Type B pancreatic cell (in vitro differentiated cells): Measurements from ENCODE around the gene CCL4L2. TPM values are rescaled to one million over a fixed set of nuclear protein-coding genes. Genes with fewer than 3 reads are reported as not detected.
"Not testable (repeated sequence)": the region's sequence is repeated elsewhere in the genome, so short reads cannot be mapped to it uniquely, and the experiment has no call there.

ENCODE experiments used
- DNase-seq: peaks from one replicate; pipeline ENCODE4 v3.0.0; 2021; ENCODE audit warnings: mixed read lengths; ENCODE audit not compliant: unreplicated experiment; ENCODE audit errors: extremely low spot score
- H3K27ac Mint-ChIP-seq: 2 replicates; pipeline ENCODE4 v1.8.0; 2021; ENCODE audit warnings: mild to moderate bottlenecking, mixed read lengths
- H3K27me3 Mint-ChIP-seq: 2 replicates; pipeline ENCODE4 v1.8.0; 2021; ENCODE audit warnings: mixed read lengths
- H3K36me3 Mint-ChIP-seq: 2 replicates; pipeline ENCODE4 v1.8.0; 2021; ENCODE audit warnings: mixed read lengths
- H3K4me1 Mint-ChIP-seq: one replicate; pipeline ENCODE4 v1.8.0; 2021; ENCODE audit warnings: mixed read lengths; ENCODE audit not compliant: unreplicated experiment
- H3K4me3 Mint-ChIP-seq: 2 replicates; pipeline ENCODE4 v1.8.0; 2021; ENCODE audit warnings: mild to moderate bottlenecking, mixed read lengths
- H3K9me3 Mint-ChIP-seq: 2 replicates; pipeline ENCODE4 v1.8.0; 2021; ENCODE audit warnings: mixed read lengths
- CTCF ChIP-seq: fragments of 200-600 bp; sonication (generic); conservative IDR thresholded peaks from 2 replicates; pipeline ENCODE4 v1.5.0; 2021; ENCODE audit warnings: antibody characterized with exemption, mild to moderate bottlenecking
- total RNA-seq: library from RNA; stranded (reverse); gene quantifications from 2 replicates; pipeline ENCODE4 v1.2.1, GENCODE V29; 2021; ENCODE audit warnings: low replicate concordance

CCL4L2 gene
- total RNA-seq, 1 donor from 2014 or later: not detected

DNA sequence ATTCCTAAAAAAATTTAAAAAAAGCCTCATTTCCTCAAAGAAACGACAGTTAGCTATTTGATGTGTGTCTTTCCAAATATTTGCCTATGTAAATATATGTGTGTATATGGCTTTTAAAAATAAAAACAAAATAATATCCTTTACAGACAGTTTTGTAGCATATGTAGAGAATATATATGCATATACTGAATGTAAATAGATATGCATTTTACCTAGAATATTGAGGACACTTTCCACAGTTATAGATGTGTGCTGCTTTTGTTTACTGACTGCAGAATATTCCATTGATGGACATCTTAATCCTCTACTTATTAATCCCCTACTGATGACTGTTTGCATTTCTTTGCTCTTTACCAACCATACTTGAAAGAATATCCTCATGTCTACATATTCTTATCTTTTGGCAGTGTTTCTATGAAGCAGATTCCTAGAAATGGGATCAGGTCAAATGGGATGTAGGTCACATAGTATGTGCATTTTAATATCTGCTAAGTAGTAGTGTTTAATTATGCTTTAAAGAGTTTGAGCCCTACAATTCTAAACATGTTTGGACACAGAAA, 17.6 kb upstream of the CCL4L2 start:
- Mint-ChIP-seq H3K4me1 (peaks cover 10% of the 10 kb centered on the region), H3K9me3 (no peaks in the 10 kb centered on the region), H3K27ac (no peak overlapping the region), H3K36me3 (no peaks in the 10 kb centered on the region), H3K4me3 (no peak overlapping the region), H3K27me3 (peaks cover 33% of the 10 kb centered on the region)
- TF ChIP-seq CTCF: no peak
- no peak for DNase-seq

- not testable (repeated sequence) for H3K36me3 Mint-ChIP-seq, H3K27ac Mint-ChIP-seq, H3K4me3 Mint-ChIP-seq, DNase-seq, H3K9me3 Mint-ChIP-seq
- Mint-ChIP-seq H3K4me1 (peaks cover 10% of the 10 kb centered on the region), H3K27me3 (peaks cover 31% of the 10 kb centered on the region)
Observed at GRCh38 chr17:36194147-36194831, 16.6 kb upstream of the CCL4L2 start.

- H3K27ac Mint-ChIP-seq, H3K36me3 Mint-ChIP-seq, H3K4me3 Mint-ChIP-seq, H3K9me3 Mint-ChIP-seq: not testable (repeated sequence)
- peak; percentile 65 for DNase-seq
- Mint-ChIP-seq H3K4me1 (peaks cover 10% of the 10 kb centered on the region), H3K27me3 (peaks cover 29% of the 10 kb centered on the region)
Observed at GRCh38 chr17:36194832-36195433, 15.9 kb upstream of the CCL4L2 start.

DNA sequence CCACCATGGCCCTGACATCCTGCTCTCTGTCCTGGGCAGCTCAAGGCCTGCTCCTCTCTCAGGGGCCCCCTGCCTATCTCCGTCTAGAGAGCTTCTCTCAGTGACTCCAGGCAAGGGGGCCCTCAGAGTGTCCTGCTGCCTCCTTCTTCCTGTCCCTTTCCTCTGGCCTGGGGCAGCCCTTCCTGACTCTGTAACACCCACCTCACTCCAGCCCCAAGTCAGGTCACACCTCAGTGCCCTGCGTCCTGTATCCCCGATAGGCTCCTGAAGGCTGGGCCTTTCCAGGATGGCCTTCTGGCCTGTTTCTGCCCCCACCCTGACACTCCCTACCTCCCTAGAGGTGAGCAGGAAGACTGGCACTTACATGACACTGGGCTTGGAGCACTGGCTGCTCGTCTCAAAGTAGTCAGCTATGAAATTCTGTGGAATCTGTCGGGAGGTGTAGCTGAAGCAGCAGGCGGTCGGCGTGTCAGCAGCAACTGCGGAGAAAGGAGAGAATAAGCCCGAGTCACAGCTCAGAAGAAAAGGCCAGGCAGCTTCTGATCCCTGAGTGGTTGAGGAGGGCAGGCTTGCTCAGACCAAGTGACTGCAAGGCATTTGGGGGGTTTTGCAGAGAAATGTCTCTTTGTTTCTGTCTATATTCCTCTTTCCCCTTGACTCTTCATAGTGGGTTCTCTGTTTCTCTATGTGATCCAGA, 15.3 kb upstream of the CCL4L2 start:
- peaks cover 10% of the 10 kb centered on the region for H3K4me1 Mint-ChIP-seq
- no peaks in the 10 kb centered on the region for H3K36me3 Mint-ChIP-seq
- H3K27ac Mint-ChIP-seq: peak overlapping the region; percentile 24
- H3K4me3 Mint-ChIP-seq: peak overlapping the region; percentile 26
- H3K9me3 Mint-ChIP-seq: no peaks in the 10 kb centered on the region
- H3K27me3 Mint-ChIP-seq: peaks cover 28% of the 10 kb centered on the region
- TF ChIP-seq CTCF: no peak
- DNase-seq: peak; percentile 75

GRCh38 chr17:36196131-36196486, 14.8 kb upstream of the CCL4L2 start:
- H3K4me3 Mint-ChIP-seq: no peak overlapping the region
- no peak for TF ChIP-seq CTCF
- H3K9me3 Mint-ChIP-seq: no peaks in the 10 kb centered on the region
- peaks cover 28% of the 10 kb centered on the region for H3K27me3 Mint-ChIP-seq
- no peaks in the 10 kb centered on the region for H3K36me3 Mint-ChIP-seq
- DNase-seq: peak; percentile 40
- peaks cover 10% of the 10 kb centered on the region for H3K4me1 Mint-ChIP-seq
- H3K27ac Mint-ChIP-seq: no peak overlapping the region

- no peaks in the 10 kb centered on the region for H3K9me3 Mint-ChIP-seq
- peaks cover 25% of the 10 kb centered on the region for H3K27me3 Mint-ChIP-seq
- no peak for TF ChIP-seq CTCF
- peaks cover 8% of the 10 kb centered on the region for H3K4me1 Mint-ChIP-seq
- H3K4me3 Mint-ChIP-seq: no peak overlapping the region
- DNase-seq: peak; percentile 47
- H3K36me3 Mint-ChIP-seq: no peaks in the 10 kb centered on the region
- H3K27ac Mint-ChIP-seq: no peak overlapping the region
Observed at GRCh38 chr17:36197387-36197703, 13.5 kb upstream of the CCL4L2 start.
